SK-N-MC (cell line): ENCODE results near the gene FXYD2.

Experiments used
- EZH2 ChIP-seq: fragments of 200-600 bp; sonication (generic); IDR thresholded peaks from one replicate; pipeline ENCODE4 v1.6.1; 2017; ENCODE audit warnings: antibody characterized with exemption
- FOXP2 ChIP-seq: optimal IDR thresholded peaks from 2 replicates; pipeline ENCODE3; 2011; ENCODE audit warnings: mild to moderate bottlenecking, moderate library complexity; ENCODE audit not compliant: insufficient read depth; ENCODE audit errors: extremely low read length, control extremely low read depth
- POLR2AphosphoS5 ChIP-seq: IDR thresholded peaks from 2 replicates; pipeline ENCODE4 v1.6.1; 2012; ENCODE audit warnings: mild to moderate bottlenecking, low read depth, low read length, borderline replicate concordance

DNA sequence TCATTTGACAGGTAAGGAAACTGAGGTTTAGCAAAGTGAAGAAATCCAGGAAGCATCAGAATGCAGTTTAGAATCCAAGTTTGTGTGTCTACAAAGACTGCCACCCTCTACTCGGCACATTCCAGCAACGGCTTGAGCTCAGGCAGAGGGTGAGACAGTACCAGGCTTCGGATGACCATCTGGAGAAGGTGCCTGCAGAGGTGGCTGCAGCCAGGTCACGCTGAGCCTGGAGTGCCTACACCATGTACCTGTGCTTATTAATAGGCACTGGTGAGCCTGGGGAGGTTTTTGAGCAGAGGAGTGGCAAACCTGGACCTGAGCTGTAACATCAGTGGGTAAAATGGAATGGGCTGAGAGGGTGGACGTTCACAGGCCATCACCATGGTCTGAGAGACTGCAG lies 47.2 kb upstream of the FXYD2 start:
- TF ChIP-seq POLR2AphosphoS5: no peak
- TF ChIP-seq FOXP2: no peak
- no peak for TF ChIP-seq EZH2
